ENCODE data around the gene APOBEC3F.
"Not testable (repeated sequence)": the region's sequence is repeated elsewhere in the genome, so short reads cannot be mapped to it uniquely, and the experiment has no call there.

Gene APOBEC3F

GRCh38 chr22:39028281-39028680 is 12.4 kb upstream of the APOBEC3F start:
- DNase-seq: no peak

GRCh38 chr22:39029227-39029626 is 11.4 kb upstream of the APOBEC3F start:
- no peak for DNase-seq

DNA sequence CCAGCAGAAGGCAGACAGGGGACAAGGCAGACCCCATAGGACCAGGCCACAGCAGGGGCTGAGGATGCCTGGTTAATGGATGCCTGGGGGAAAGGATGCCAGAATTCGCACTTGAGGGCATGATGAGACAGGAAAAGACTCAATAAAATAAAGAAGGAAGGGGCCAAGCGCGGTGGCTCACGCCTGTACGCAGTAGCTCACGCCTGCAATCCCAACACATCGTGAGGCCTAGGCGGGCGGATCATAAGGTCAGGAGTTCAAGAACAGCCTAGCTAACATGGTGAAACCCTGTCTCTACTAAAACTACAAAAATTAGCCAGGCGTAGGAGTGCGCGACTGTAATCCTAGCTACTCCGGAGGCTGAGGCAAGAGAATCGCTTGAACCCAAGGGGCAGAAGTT is 10.0 kb upstream of the APOBEC3F start:
- DNase-seq: no peak

GRCh38 chr22:39031434-39032295 is 9.0 kb upstream of the APOBEC3F start:
- not testable (repeated sequence) for DNase-seq

GRCh38 chr22:39037071-39037470 is 3.6 kb upstream of the APOBEC3F start:
- DNase-seq: not testable (repeated sequence)

DNA sequence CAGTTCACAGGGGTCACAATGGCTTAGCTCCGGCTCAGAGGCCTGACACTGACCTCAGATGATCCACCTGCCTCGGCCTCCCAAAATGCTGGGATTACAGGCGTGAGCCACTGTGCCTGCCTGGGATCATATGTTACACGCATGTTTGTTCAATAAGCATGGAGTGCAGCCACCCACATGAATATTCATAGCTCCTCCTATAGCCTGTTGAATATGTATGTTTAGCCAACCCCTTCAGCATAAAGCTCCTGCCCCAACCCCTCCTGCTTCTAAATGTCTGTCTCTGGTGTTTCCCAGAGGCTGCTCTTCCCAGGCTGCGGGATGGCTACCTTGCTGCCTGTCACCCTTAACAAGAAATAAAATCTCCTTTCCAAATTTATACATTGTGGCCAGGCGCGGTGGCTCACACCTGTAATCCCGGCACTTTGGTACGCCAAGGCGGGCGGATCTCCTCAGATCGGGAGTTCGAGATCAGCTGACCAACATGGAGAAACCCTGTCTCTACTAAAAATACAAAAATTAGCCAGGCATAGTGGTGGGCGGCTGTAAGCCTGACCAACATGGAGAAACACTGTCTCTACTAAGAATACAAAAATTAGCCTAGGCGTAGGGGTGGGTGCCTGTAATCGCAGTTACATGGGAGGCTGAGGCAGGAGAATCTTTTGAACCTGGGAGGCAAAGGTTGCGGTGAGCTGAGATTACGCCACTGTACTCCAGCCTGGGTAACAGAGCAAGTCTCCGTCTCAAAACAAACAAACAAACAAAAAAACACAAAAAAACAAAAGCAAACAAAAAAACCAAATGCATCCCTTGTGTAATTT is 1.1 kb upstream of the APOBEC3F start:
- DNase-seq: no peak

GRCh38 chr22:39040155-39040537 is 518 bp upstream of the APOBEC3F start:
- DNase-seq: not testable (repeated sequence)

DNA sequence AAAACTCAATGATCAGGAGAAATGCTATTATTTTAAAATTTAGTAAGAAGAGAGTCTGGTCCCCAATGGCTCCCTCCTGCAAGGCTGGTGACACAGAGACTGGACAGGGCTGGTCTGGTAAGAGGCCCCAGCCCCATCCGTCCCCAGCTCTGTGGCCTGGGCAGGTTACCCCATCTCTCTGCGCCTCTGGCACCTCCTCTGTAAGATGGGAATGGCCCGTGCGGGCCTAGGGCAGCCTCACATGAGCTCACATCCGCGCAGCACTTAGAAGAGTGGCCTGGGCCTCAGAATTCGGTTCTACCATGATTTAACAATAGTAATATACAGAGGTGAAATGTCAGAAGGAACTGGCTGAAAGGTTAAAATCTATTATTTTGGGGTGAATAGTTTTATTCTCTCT is 1.2 kb downstream of the APOBEC3F start:
- DNase-seq: no peak

- DNase-seq: not testable (repeated sequence)
These were observed 2.4 kb downstream of the APOBEC3F start for GRCh38 chr22:39043063-39043462.

DNA sequence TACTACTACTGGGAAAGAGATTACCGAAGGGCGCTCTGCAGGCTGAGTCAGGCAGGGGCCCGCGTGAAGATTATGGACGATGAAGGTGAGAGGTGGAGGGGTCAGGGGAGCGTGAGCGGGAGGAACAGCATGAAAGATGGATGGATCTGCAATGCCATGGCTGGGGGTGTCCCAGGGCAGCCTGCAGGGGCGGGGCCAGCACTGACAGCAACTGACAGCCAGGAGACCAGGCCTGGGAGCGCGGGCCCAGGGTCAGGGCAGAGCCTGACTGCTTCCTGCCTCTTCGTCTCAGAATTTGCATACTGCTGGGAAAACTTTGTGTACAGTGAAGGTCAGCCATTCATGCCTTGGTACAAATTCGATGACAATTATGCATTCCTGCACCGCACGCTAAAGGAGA is 4.5 kb downstream of the APOBEC3F start:
- not testable (repeated sequence) for DNase-seq

DNA sequence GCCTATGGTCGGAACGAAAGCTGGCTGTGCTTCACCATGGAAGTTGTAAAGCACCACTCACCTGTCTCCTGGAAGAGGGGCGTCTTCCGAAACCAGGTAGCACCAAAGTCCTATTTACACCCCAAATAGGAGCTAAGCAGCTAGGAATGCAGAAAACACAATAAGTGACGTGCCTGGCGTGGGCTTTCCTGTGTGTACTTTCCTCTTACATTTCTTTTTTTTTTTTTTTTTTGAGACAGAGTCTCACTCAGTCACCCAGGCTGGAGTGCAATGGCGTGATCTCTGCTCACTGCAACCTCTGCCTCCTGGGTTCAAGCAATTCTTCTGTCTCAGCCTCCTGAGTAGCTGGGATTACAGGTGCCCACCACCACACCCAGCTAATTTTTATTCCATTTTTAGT is 8.8 kb downstream of the APOBEC3F start:
- not testable (repeated sequence) for DNase-seq

DNA sequence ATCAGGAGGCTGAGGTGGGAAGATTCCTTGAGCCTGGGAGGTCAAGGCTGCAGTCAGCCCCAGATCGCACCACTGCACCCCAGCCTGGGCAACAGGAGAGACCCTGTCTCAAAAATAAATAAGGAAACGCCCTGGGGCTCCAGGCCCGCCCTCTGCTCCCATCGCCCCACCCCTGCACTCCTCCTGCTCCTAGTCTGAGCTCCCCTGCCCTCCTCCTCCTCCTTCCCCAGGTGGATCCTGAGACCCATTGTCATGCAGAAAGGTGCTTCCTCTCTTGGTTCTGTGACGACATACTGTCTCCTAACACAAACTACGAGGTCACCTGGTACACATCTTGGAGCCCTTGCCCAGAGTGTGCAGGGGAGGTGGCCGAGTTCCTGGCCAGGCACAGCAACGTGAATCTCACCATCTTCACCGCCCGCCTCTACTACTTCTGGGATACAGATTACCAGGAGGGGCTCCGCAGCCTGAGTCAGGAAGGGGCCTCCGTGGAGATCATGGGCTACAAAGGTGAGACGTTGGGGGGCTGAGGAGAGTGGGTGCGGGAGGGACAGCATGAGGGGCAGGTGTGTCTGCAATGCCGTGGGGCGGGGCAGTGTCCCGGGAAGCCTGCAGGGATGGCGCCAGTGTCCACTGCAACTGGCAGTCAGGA is 11.3 kb downstream of the APOBEC3F start:
- not testable (repeated sequence) for DNase-seq

GRCh38 chr22:39055658-39056057 is 15.0 kb downstream of the APOBEC3F start:
- no peak for DNase-seq

DNA sequence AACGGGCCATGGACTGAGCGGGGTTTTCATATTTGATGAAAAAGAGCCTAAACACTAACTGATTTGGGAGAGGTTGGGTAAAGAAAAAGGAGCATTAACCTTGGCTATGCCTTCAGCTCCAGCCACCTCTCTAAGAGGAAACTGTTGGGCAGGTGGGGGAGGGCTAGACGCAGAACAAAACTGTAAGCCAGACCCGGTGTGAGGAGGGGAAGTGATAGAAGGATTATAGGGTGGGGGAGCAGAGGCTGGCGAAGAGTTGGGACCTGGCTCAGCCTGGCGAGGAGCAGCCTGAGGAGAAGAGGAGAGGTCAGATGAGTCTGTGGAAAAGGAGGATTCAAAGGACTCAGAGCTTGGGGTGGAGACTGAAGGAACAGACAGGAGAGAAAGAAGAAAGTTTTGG is 20.6 kb downstream of the APOBEC3F start:
- DNase-seq: not testable (repeated sequence)

DNA sequence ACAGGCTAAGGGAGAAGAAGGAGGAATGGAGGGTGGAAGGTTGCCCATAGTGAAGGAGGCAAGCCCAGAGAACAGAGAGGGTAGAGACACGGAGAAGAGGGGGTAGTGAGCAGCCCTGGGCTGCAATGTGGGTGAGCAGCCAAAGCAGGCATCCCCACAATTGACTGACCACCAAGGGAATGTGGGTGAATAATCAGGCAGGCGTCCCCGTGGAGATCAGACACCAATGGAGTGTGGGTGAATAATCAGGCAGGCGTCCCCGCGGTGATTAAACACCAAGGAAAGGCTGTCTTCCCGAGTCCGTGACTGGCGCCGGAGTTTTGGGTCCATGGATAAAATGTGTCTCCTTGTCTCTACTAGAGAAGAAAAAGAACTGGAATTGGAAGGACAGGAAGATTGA is 21.3 kb downstream of the APOBEC3F start:
- DNase-seq: not testable (repeated sequence)

DNA sequence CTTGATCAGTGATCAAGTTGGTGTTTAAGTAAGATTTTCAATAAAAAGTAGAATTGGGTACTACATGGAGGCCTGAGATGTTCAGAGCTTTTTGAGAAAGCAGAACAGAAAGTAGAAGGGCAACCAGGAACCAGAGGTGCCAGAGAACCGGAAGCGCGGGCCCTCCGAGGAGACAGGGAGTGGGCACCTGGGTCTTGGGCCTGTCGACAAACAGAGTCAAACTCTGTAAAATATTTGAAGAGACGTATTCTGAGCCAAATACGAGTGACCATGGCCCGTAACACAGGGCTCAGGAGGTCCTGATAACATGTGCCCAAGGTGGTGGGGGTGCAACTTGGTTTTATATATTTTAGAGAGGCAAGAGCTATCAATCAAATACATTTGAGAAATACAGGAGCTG is 23.2 kb downstream of the APOBEC3F start:
- DNase-seq: not testable (repeated sequence)

DNA sequence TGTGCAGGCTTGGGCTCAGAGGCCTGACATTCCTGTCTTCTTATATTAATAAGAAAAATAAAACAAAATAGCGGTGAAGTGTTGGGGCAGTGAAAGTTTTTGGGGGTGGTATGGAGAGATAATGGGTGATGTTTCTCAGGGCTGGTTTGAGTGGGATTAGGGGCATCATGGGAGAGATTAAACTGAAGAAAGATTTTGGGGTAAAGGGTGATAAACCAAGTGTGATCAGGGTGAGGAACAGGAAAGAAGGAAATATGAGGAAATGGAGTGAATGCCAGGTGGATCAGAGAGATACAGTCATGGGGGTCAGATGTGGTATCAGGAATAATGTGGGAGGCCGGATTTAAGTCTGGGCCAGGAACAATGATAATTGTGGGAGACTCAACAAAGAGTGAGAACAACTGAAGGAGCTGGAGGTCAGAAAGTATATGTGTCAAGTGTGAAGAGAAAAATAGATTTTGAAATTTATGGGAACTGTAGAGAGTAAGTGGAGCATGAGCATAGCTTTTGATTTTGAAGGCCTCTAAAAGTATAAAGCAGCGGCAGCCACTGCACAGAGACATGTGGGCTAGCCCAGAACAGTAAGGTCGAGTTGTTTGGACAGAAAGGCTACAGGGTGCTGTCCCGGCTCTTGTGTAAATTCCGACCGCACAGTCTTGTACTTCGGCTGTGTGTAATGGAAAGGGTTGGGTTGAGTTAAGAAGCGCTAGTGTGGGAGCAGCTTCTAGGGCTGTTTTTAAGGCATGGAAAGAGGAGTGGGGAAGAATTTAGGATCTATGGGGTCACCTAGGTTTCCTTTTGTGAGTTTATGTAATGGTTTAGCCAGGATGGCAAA is 26.0 kb downstream of the APOBEC3F start:
- DNase-seq: not testable (repeated sequence)

- no peak for DNase-seq
These were observed 27.5 kb downstream of the APOBEC3F start for GRCh38 chr22:39068033-39068785.

- DNase-seq: no peak
These were observed 29.5 kb downstream of the APOBEC3F start for GRCh38 chr22:39070186-39070585.

DNA sequence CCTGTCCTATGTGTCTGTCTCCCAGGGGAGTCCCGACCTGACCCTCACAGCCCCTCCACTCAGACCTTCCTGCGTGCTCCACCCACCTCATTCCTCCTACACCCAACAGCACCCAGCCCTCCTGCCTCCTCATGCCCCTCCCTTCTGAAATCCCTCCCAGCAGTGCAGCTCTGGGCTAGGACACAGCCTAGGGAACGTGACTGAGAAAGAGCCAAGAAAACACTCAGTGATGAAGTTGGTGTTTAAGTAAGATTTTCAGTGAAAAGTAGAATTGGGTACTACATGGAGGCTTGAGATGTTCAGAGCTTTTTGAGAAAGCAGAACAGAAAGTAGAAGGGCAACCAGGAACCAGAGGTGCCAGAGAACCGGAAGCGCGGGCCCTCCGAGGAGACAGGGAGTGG is 31.9 kb downstream of the APOBEC3F start:
- not testable (repeated sequence) for DNase-seq

GRCh38 chr22:39073981-39074380 is 33.3 kb downstream of the APOBEC3F start:
- DNase-seq: no peak
